Globus pallidus (tissue), 1 donor: Measurements from ENCODE around the gene TH.
"Not testable (repeated sequence)": the region's sequence is repeated elsewhere in the genome, so short reads cannot be mapped to it uniquely, and the experiment has no call there.

Experiments used
- DNase-seq: peaks from one replicate; pipeline ENCODE4 v3.0.0-alpha.2; 2015; ENCODE audit warnings: low spot score

Gene TH

GRCh38 chr11:2129699-2130366 is 41.8 kb downstream of the TH start:
- DNase-seq, result no peak

GRCh38 chr11:2129308-2129698 is 42.3 kb downstream of the TH start:
- no peak for DNase-seq

- DNase-seq, result no peak
These were observed 42.9 kb downstream of the TH start for GRCh38 chr11:2128511-2129307.

DNA sequence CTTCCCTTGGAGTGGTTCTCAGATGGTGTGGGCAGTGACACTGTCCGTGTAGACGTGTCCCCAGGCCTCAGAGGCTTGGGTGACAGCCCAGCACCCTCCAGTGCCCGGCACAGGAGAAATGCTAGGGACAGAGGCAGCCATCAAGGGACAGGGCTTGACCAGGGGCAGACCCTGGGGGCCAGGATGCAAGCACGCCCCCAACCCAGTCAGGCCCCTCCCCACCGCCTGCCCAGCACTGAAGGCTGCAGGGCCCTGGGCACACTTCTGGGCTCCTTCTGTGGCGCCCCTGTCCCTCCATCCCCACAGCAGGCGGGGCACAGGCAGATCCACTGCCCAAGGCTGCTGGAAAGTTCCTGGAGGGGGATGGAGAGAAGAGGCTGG is 43.5 kb downstream of the TH start:
- DNase-seq, result no peak

GRCh38 chr11:2127482-2128129 is 44.0 kb downstream of the TH start:
- DNase-seq, result no peak

- no peak for DNase-seq
These were observed 45.0 kb downstream of the TH start for GRCh38 chr11:2126520-2127085.

DNA sequence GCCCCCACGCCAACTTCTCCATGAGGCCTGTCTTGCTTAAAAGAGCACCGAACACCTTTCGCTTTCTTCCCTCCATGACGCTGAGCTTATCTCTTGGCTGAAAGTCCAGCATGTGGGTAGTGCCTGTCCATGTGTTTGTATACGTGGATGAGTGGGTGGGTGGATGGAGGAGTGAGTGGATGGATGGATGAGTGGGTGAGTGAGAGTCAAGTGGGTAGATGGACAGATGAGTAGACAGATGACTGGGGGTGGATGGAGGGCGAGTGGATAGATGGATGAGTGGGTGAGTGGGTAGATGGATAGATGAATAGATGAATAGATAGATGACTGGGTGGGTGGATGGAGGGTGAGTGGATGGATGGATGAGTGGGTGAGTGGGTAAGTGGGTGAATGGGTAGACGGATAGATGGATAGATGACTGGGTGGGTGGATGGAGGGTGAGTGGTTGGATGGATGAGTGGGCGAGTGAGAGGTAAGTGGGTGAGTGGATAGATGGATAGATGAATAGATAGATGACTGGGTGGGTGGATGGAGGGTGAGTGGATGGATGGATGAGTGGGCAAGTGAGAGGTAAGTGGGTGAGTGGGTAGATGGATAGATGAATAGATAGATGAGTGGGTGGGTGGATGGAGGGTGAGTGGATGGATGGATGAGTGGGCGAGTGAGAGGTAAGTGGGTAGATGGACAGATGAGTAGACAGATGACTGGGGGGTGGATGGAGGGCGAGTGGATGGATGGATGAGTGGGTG is 46.7 kb downstream of the TH start:
- not testable (repeated sequence) for DNase-seq

DNA sequence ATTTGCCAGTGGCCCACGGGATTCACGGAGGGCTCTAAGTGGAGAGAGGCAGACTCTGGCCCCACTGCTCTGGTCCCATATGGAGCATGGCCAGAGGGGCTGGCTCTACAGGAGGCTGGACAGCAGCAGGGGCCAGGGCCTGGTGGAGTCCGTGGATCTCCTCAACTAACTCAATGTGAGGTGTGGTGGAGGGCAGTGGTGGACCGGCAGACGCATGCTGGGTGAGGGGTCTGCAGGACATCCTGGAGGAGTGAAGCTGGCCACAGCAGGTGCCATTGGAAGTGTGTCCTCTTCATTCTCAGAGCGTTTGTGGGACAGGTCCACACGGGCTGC is 48.0 kb downstream of the TH start:
- no peak for DNase-seq

GRCh38 chr11:2122907-2123627 is 48.5 kb downstream of the TH start:
- no peak for DNase-seq

GRCh38 chr11:2122222-2122906 is 49.3 kb downstream of the TH start:
- DNase-seq, result no peak

- no peak for DNase-seq
These were observed 50.1 kb downstream of the TH start for GRCh38 chr11:2121227-2122130.

DNA sequence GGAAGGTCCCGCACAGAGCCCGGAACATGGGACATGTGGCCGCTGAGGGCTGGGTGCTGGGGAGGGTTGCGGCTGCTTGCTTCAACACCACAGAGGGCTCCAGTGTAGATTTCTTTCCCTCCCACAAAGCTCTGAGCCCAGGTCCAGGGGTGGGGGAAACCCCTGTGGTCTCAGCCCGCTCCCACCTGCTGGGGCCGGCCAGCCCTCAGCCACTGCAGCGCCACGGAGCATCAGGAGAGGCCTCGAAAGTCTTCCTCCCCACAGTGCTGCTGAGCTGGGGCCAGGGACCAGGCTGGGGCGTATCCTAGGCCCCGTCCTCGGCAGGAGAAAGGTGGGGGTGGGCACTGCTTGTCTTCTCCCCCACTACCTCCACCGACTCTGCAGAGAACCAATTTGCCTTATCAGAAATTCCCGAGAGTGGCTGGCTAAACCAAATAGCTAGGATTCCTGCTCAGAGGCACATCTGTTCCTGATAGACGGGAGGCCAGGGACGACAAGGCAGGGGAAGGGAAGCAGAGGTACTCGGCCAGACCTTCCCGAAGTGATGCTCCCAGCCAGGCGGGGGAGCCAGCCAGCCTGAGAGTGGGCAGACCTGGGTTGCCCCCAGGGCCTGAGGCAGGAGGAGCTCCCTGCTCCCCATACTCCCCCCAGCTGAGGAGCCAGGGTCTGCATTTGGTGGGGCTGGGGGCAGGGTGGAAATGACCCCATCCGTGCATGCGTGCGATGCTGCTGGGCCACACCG is 51.1 kb downstream of the TH start:
- no peak for DNase-seq

- DNase-seq, result no peak
These were observed 52.9 kb downstream of the TH start for GRCh38 chr11:2118677-2119076.

DNA sequence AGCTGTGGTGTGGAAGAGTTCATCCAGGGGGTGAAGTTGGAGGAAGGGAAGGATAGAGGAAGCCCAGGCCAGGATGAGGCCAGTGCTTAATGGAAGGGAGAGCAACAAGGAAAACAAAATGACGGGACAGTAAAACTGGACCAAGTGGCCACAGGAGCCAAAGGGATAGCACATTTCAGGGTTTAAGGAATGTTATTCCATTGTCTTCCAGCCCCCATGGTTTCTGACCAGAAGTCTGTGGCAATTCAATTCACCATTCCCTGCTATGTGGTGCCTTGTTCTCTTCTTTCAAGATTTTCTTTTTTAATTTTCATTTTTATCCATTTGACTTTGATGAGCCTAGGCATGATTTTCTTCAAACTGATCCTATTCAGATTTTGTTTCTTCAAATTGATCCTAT is 54.9 kb downstream of the TH start:
- no peak for DNase-seq

- DNase-seq, result no peak
These were observed 56.3 kb downstream of the TH start for GRCh38 chr11:2115308-2115707.

- DNase-seq, result no peak
These were observed 57.0 kb downstream of the TH start for GRCh38 chr11:2114430-2115241.
